GM18499 (cell line): ENCODE data around the gene RPL26.
"Not testable (repeated sequence)": the region's sequence is repeated elsewhere in the genome, so short reads cannot be mapped to it uniquely, and the experiment has no call there.

Source experiments
- ATAC-seq: cut with Tn5 transposase; IDR thresholded peaks from one replicate; pipeline ENCODE4 v1.9.1; 2021; ENCODE audit warnings: moderate number of reproducible peaks; ENCODE audit not compliant: insufficient read depth, unreplicated experiment

The RPL26 gene

GRCh38 chr17:8397636-8398035, 14.6 kb upstream of the RPL26 start, which contains the start of gene RNF222:
TSS of gene RNF222 (minus strand) at chr17:8397827. CDS start at chr17:8393461, 4,366 bp downstream.
- ATAC-seq, result no peak

GRCh38 chr17:8394497-8394896, 11.5 kb upstream of the RPL26 start:
- ATAC-seq, result not testable (repeated sequence)

GRCh38 chr17:8393470-8394231, 10.7 kb upstream of the RPL26 start:
- ATAC-seq, result no peak

- ATAC-seq, result no peak
These were observed 9.9 kb upstream of the RPL26 start for GRCh38 chr17:8392674-8393469.

- no peak for ATAC-seq
These were observed 9.3 kb upstream of the RPL26 start for GRCh38 chr17:8392274-8392673.

- ATAC-seq, result no peak
These were observed 8.7 kb upstream of the RPL26 start for GRCh38 chr17:8391711-8392110.

- ATAC-seq, result no peak
These were observed 5.1 kb upstream of the RPL26 start for GRCh38 chr17:8387914-8388651.

GRCh38 chr17:8386841-8387240, 3.8 kb upstream of the RPL26 start:
- no peak for ATAC-seq

- no peak for ATAC-seq
These were observed 1.9 kb upstream of the RPL26 start for GRCh38 chr17:8384801-8385378.

- ATAC-seq, result no peak
These were observed 182 bp downstream of the RPL26 start for GRCh38 chr17:8382880-8383142.

GRCh38 chr17:8382052-8382879, 727 bp downstream of the RPL26 start:
- ATAC-seq, result no peak

- no peak for ATAC-seq
These were observed 2.9 kb downstream of the RPL26 start for GRCh38 chr17:8380049-8380448.

- ATAC-seq, result not testable (repeated sequence)
These were observed 4.9 kb downstream of the RPL26 start for GRCh38 chr17:8378117-8378516.

- no peak for ATAC-seq
These were observed 5.6 kb downstream of the RPL26 start for GRCh38 chr17:8377422-8377821.

GRCh38 chr17:8376271-8377067, 6.5 kb downstream of the RPL26 start, which contains the start of gene KRABD2:
TSS of gene KRABD2 (minus strand) at chr17:8376704.
- ATAC-seq, result no peak

GRCh38 chr17:8375738-8376259, 7.2 kb downstream of the RPL26 start:
- no peak for ATAC-seq

GRCh38 chr17:8373856-8374255, 9.1 kb downstream of the RPL26 start:
- not testable (repeated sequence) for ATAC-seq

- no peak for ATAC-seq
These were observed 10.6 kb downstream of the RPL26 start for GRCh38 chr17:8372422-8372821.

GRCh38 chr17:8371786-8372185, 11.2 kb downstream of the RPL26 start:
- ATAC-seq, result no peak
